Mesenchymal stem cell (in vitro differentiated cells and primary cell): ENCODE results near the gene TRDN.

ENCODE experiments used
- DNase-seq: peaks from one replicate; pipeline ENCODE4 v3.0.0-alpha.2; 2013
- H2AFZ ChIP-seq: one replicate; pipeline ENCODE4 v1.6.1; 2013; ENCODE audit warnings: low read depth, mild to moderate bottlenecking, control low read depth, inconsistent platforms, low read length, moderate library complexity
- H2AK5ac ChIP-seq: 2 replicates; pipeline ENCODE4 v1.6.1; 2013; ENCODE audit warnings: low read length, moderate library complexity, mild to moderate bottlenecking, inconsistent platforms; ENCODE audit not compliant: severe bottlenecking
- H2BK120ac ChIP-seq: one replicate; pipeline ENCODE4 v1.6.1; 2013; ENCODE audit warnings: low read depth, mild to moderate bottlenecking, inconsistent platforms, low read length, moderate library complexity
- H2BK12ac ChIP-seq, 2 experiments: one replicate each; pipeline ENCODE4 v1.6.1; 2013; ENCODE audit warnings: inconsistent platforms in 2 of 2, low read length in 2 of 2, mild to moderate bottlenecking in 2 of 2, moderate library complexity in 2 of 2, control low read depth in 1 of 2
- H2BK15ac ChIP-seq: one replicate; pipeline ENCODE4 v1.6.1; 2013; ENCODE audit warnings: mild to moderate bottlenecking, low read depth, inconsistent platforms; ENCODE audit not compliant: poor library complexity, severe bottlenecking
- H2BK5ac ChIP-seq: 2 replicates; pipeline ENCODE4 v1.6.1; 2013; ENCODE audit warnings: low read depth, mild to moderate bottlenecking, low read length, control low read depth, inconsistent platforms; ENCODE audit not compliant: poor library complexity, severe bottlenecking
- H3K14ac ChIP-seq, 2 experiments: one replicate each; pipeline ENCODE4 v1.6.1; 2013; ENCODE audit warnings: inconsistent platforms in 2 of 2, low read length in 2 of 2, control low read depth in 1 of 2, mild to moderate bottlenecking in 1 of 2, moderate library complexity in 1 of 2
- H3K18ac ChIP-seq, 2 experiments: one replicate each; pipeline ENCODE4 v1.6.1; 2013; ENCODE audit warnings: inconsistent platforms in 2 of 2, low read length in 2 of 2, control low read depth in 1 of 2, low read depth in 1 of 2, mild to moderate bottlenecking in 1 of 2
- H3K23ac ChIP-seq, 2 experiments: one replicate each; pipeline ENCODE4 v1.6.1; 2013; ENCODE audit warnings: inconsistent platforms in 2 of 2, low read length in 2 of 2, mild to moderate bottlenecking in 2 of 2, moderate library complexity in 2 of 2, control low read depth in 1 of 2
- H3K27ac ChIP-seq: 2 replicates; pipeline ENCODE4 v1.5.1; 2013; ENCODE audit warnings: mild to moderate bottlenecking, moderate library complexity, low read length, control low read depth, inconsistent platforms; ENCODE audit not compliant: poor library complexity, severe bottlenecking
- H3K27me3 ChIP-seq, 2 experiments: 2 replicates each; pipeline versions ENCODE4 v1.6.1 to v1.7.0; 2013; ENCODE audit warnings: low read length in 2 of 2, mild to moderate bottlenecking in 2 of 2, moderate library complexity in 2 of 2, control low read depth in 1 of 2, inconsistent platforms in 1 of 2; ENCODE audit not compliant: control insufficient read depth in 1 of 2, insufficient read depth in 1 of 2
- H3K36me3 ChIP-seq, 2 experiments: 2 replicates each; pipeline versions ENCODE4 v1.6.1 to v1.7.0; 2013; ENCODE audit warnings: low read length in 2 of 2, control low read depth in 1 of 2, inconsistent platforms in 1 of 2, low read depth in 1 of 2, mild to moderate bottlenecking in 1 of 2; ENCODE audit not compliant: insufficient read depth in 2 of 2, control insufficient read depth in 1 of 2
- H3K4ac ChIP-seq, 2 experiments: one replicate each; pipeline ENCODE4 v1.6.1; 2013; ENCODE audit warnings: inconsistent platforms in 2 of 2, low read length in 2 of 2, mild to moderate bottlenecking in 2 of 2, moderate library complexity in 2 of 2, control low read depth in 1 of 2, low read depth in 1 of 2
- H3K4me1 ChIP-seq: 2 replicates; pipeline ENCODE4 v1.6.1; 2013; ENCODE audit warnings: low read depth, low read length, control low read depth; ENCODE audit not compliant: control insufficient read depth, insufficient read depth
- H3K4me2 ChIP-seq: 2 replicates; pipeline ENCODE4 v1.6.1; 2013; ENCODE audit warnings: low read length, mild to moderate bottlenecking, inconsistent platforms; ENCODE audit not compliant: poor library complexity, severe bottlenecking
- H3K4me3 ChIP-seq, 2 experiments: 2 replicates each; pipeline versions ENCODE4 v1.5.1 to v1.7.0; 2013; ENCODE audit warnings: low read length in 2 of 2, mild to moderate bottlenecking in 2 of 2, control low read depth in 1 of 2, low read depth in 1 of 2; ENCODE audit not compliant: insufficient read depth in 1 of 2
- H3K79me1 ChIP-seq: replicated peaks from 2 replicates; pipeline ENCODE4 v1.6.1; 2013; ENCODE audit warnings: mild to moderate bottlenecking, control low read depth, low read length, inconsistent platforms; ENCODE audit not compliant: poor library complexity, severe bottlenecking
- H3K9ac ChIP-seq: 2 replicates; pipeline ENCODE4 v1.7.0; 2013; ENCODE audit warnings: mild to moderate bottlenecking, low read length, moderate library complexity
- H3K9me3 ChIP-seq: 2 replicates; pipeline ENCODE4 v1.7.0; 2013; ENCODE audit warnings: mild to moderate bottlenecking, low read length; ENCODE audit not compliant: control insufficient read depth
- H4K8ac ChIP-seq: one replicate; pipeline ENCODE4 v1.6.1; 2013; ENCODE audit warnings: inconsistent platforms, mild to moderate bottlenecking, low read length, moderate library complexity
- H4K91ac ChIP-seq: one replicate; pipeline ENCODE4 v1.6.1; 2013; ENCODE audit warnings: mild to moderate bottlenecking, low read length, inconsistent platforms
- WGBS: methylation state at CpG from one replicate; pipeline ENCODE4 v1.1.7; 2013; ENCODE audit warnings: mixed read lengths; 5-methylcytosine and 5-hydroxymethylcytosine counted together

TRDN gene

DNA sequence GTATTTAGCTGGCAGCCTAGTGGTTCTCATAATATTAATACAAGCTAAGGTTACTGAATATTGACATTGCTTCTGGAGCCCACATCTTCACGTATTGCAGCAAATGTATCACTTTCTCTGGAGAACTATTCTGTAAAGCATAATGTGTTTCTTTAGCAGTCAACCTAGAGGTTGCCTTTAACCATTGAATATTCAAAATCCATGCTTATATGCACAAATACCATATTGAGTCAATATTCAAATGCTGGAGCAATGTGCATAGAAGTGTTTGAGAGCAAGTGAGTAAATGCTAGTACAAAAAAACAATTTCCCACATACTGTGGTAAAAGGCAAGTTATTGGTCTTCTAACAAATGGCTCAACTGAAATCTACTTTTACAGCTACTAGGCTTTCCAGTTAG, 231.8 kb downstream of the TRDN start:
- Histone ChIP-seq H3K9ac (no peak overlapping the region), H3K4me3 (no peak overlapping the region), H3K23ac (no peak overlapping the region), H3K36me3 (no peaks in the 10 kb centered on the region), H3K4ac (no peak overlapping the region), H2BK12ac (no peak overlapping the region), H3K14ac (no peak overlapping the region), H2AK5ac (no peak overlapping the region), H3K79me1 (no peaks in the 10 kb centered on the region), H4K91ac (no peak overlapping the region), H2AFZ (no peak overlapping the region), H3K4me1 (no peaks in the 10 kb centered on the region), H4K8ac (no peak overlapping the region), H3K4me2 (no peak overlapping the region), H2BK15ac (no peak overlapping the region), H2BK5ac (no peak overlapping the region), H3K27ac (no peak overlapping the region), H3K9me3 (no peaks in the 10 kb centered on the region), H2BK120ac (no peak overlapping the region), H3K27me3 (no peaks in the 10 kb centered on the region), H3K18ac (no peak overlapping the region)
- DNase-seq, result no peak
- WGBS, result 60% methylated on average over 1 of the region's 1 CpG

- no peak overlapping the region for H2BK15ac ChIP-seq
- no peak overlapping the region for H3K18ac ChIP-seq
- no peak overlapping the region for H4K91ac ChIP-seq
- no peak overlapping the region for H3K27ac ChIP-seq
- 95% methylated on average over 1 of the region's 2 CpGs for WGBS
- no peak overlapping the region for H2AFZ ChIP-seq
- no peak overlapping the region for H2BK120ac ChIP-seq
- no peaks in the 10 kb centered on the region for H3K27me3 ChIP-seq
- no peak overlapping the region for H2AK5ac ChIP-seq
- H3K4me2 ChIP-seq, result no peak overlapping the region
- H3K79me1 ChIP-seq, result no peaks in the 10 kb centered on the region
- no peak overlapping the region for H4K8ac ChIP-seq
- H3K36me3 ChIP-seq, result no peaks in the 10 kb centered on the region
- no peak overlapping the region for H3K4ac ChIP-seq
- DNase-seq, result peak; percentile 24
- no peak overlapping the region for H3K14ac ChIP-seq
- no peak overlapping the region for H3K23ac ChIP-seq
- H3K4me1 ChIP-seq, result no peaks in the 10 kb centered on the region
- H3K4me3 ChIP-seq, result no peak overlapping the region
- no peak overlapping the region for H2BK5ac ChIP-seq
- no peak overlapping the region for H2BK12ac ChIP-seq
- H3K9ac ChIP-seq, result no peak overlapping the region
- H3K9me3 ChIP-seq, result no peaks in the 10 kb centered on the region
Observed at GRCh38 chr6:123402052-123402451, 234.7 kb downstream of the TRDN start.

DNA sequence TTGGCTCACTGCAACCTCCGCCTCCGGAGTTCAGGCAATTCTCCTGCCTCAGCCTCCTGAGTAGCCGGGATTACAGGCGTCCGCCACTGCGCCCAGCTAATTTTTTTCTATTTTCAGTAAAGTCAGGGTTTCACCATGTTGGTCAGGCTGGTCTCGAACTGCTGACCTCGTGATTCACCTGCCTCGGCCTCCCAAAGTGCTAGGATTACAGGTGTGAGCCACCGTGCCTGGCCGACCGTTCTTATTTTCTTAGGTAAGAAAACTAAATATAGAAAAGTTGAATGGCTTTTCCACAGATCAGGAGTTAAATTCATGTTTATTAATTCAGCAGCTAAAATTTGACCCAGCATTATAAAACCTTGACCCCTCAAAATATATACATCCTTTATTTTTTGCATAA, 238.7 kb downstream of the TRDN start:
- Histone ChIP-seq H3K27me3 (no peaks in the 10 kb centered on the region), H2BK12ac (no peak overlapping the region), H3K18ac (no peak overlapping the region), H4K8ac (no peak overlapping the region), H2AFZ (no peak overlapping the region), H2BK15ac (no peak overlapping the region), H2AK5ac (no peak overlapping the region), H3K27ac (no peak overlapping the region), H4K91ac (no peak overlapping the region), H3K4me2 (no peak overlapping the region), H3K79me1 (no peaks in the 10 kb centered on the region), H3K36me3 (no peaks in the 10 kb centered on the region), H3K14ac (no peak overlapping the region), H2BK5ac (no peak overlapping the region), H3K23ac (no peak overlapping the region), H3K9me3 (no peaks in the 10 kb centered on the region), H3K4me3 (no peak overlapping the region), H3K9ac (no peak overlapping the region), H3K4ac (no peak overlapping the region), H2BK120ac (no peak overlapping the region), H3K4me1 (no peaks in the 10 kb centered on the region)
- 89% methylated on average over 11 of the region's 12 CpGs for WGBS
- DNase-seq, result no peak

GRCh38 chr6:123393331-123393730, 243.4 kb downstream of the TRDN start:
- peak; percentile 35 for DNase-seq
- WGBS, result 33% methylated on average over 1 of the region's 1 CpG
- no peak overlapping the region for H2AK5ac ChIP-seq
- no peak overlapping the region for H3K18ac ChIP-seq
- H3K23ac ChIP-seq, result no peak overlapping the region
- H4K91ac ChIP-seq, result no peak overlapping the region
- no peak overlapping the region for H3K27ac ChIP-seq
- H2BK120ac ChIP-seq, result no peak overlapping the region
- H3K4me1 ChIP-seq, result no peaks in the 10 kb centered on the region
- no peak overlapping the region for H4K8ac ChIP-seq
- H3K14ac ChIP-seq, result no peak overlapping the region
- H2BK15ac ChIP-seq, result no peak overlapping the region
- no peak overlapping the region for H3K4ac ChIP-seq
- H3K4me3 ChIP-seq, result no peak overlapping the region
- H3K4me2 ChIP-seq, result no peak overlapping the region
- no peaks in the 10 kb centered on the region for H3K79me1 ChIP-seq
- H3K27me3 ChIP-seq, result no peaks in the 10 kb centered on the region
- no peak overlapping the region for H2BK12ac ChIP-seq
- H3K36me3 ChIP-seq, result no peaks in the 10 kb centered on the region
- H2BK5ac ChIP-seq, result no peak overlapping the region
- H3K9me3 ChIP-seq, result no peaks in the 10 kb centered on the region
- H3K9ac ChIP-seq, result peak overlapping the region; percentile 28
- no peak overlapping the region for H2AFZ ChIP-seq
